CD14-positive monocyte (primary cell): ENCODE results near the gene IMMP2L. TPM values are rescaled to one million over a fixed set of nuclear protein-coding genes. Genes with fewer than 3 reads are reported as not detected.

Experiments used
- DNase-seq, 3 donors: peaks; one replicate each; pipeline ENCODE4 v3.0.0-alpha.2; 2011 to 2022
- H2AFZ ChIP-seq: 2 replicates; pipeline ENCODE4 v1.6.0; 2012; ENCODE audit warnings: mild to moderate bottlenecking, low read depth, low read length, inconsistent platforms; ENCODE audit not compliant: insufficient read depth, poor library complexity, severe bottlenecking
- H3K27ac ChIP-seq, 2 donors: 1 replicate in 1 of 2; 2 replicates in 1 of 2; pipeline ENCODE4 v1.5.1; 2012 to 2013; ENCODE audit warnings: low read length in 2 of 2, control low read depth in 1 of 2, inconsistent platforms in 1 of 2, low read depth in 1 of 2, mild to moderate bottlenecking in 1 of 2
- H3K27me3 ChIP-seq, 2 donors: one replicate each; pipeline versions ENCODE4 v1.6.0 to v1.6.1; 2011 to 2013; ENCODE audit warnings: low read length in 2 of 2; ENCODE audit not compliant: control insufficient read depth in 2 of 2, insufficient read depth in 2 of 2
- H3K36me3 ChIP-seq, 2 donors: replicated peaks in 1 of 2; 1 replicate in 1 of 2; 2 replicates in 1 of 2; pipeline versions ENCODE4 v1.5.1 to v1.6.1; 2012 to 2013; ENCODE audit warnings: low read length in 2 of 2, control low read depth in 1 of 2, inconsistent platforms in 1 of 2, mild to moderate bottlenecking in 1 of 2; ENCODE audit not compliant: insufficient read depth in 2 of 2, control insufficient read depth in 1 of 2
- H3K4me1 ChIP-seq, 2 donors: 1 replicate in 1 of 2; 2 replicates in 1 of 2; pipeline versions ENCODE4 v1.5.1 to v1.6.1; 2012 to 2013; ENCODE audit warnings: low read length in 2 of 2, control low read depth in 1 of 2, inconsistent platforms in 1 of 2, mild to moderate bottlenecking in 1 of 2, moderate library complexity in 1 of 2; ENCODE audit not compliant: insufficient read depth in 2 of 2, control insufficient read depth in 1 of 2
- H3K4me2 ChIP-seq: replicated peaks from 2 replicates; pipeline ENCODE3; 2012; ENCODE audit warnings: low read length, moderate library complexity, mild to moderate bottlenecking; ENCODE audit not compliant: poor library complexity, severe bottlenecking; ENCODE audit errors: extremely low read depth
- H3K4me3 ChIP-seq, 3 experiments: fragments of 200-600 bp in 1 of 3; sonication (generic) in 1 of 3; replicated peaks in 1 of 3; 1 replicate in 2 of 3; 2 replicates in 1 of 3; pipeline ENCODE4 v1.5.1; 2011 to 2013; ENCODE audit warnings: low read length in 3 of 3, mild to moderate bottlenecking in 3 of 3, control low read depth in 2 of 3, low read depth in 2 of 3, inconsistent platforms in 1 of 3, moderate library complexity in 1 of 3
- H3K79me2 ChIP-seq: 2 replicates; pipeline ENCODE4 v1.6.0; 2012; ENCODE audit warnings: mild to moderate bottlenecking, control low read depth, inconsistent platforms, low read length, moderate library complexity; ENCODE audit not compliant: insufficient read depth
- H3K9ac ChIP-seq: 2 replicates; pipeline ENCODE4 v1.6.0; 2017; ENCODE audit warnings: low read length, mild to moderate bottlenecking; ENCODE audit not compliant: insufficient read depth, poor library complexity, severe bottlenecking
- H3K9me3 ChIP-seq, 2 donors: replicated peaks in 1 of 2; 1 replicate in 1 of 2; 2 replicates in 1 of 2; pipeline versions ENCODE4 v1.5.1 to v1.6.1; 2012 to 2013; ENCODE audit warnings: low read length in 2 of 2, control low read depth in 1 of 2; ENCODE audit not compliant: control insufficient read depth in 1 of 2, insufficient read depth in 1 of 2
- H4K20me1 ChIP-seq: 2 replicates; pipeline ENCODE4 v1.6.0; 2012; ENCODE audit warnings: mild to moderate bottlenecking, low read length, control low read depth, moderate library complexity; ENCODE audit not compliant: insufficient read depth
- H3K27ac Mint-ChIP-seq, 7 donors: one replicate each; pipeline ENCODE4 v1.8.0; 2020; ENCODE audit warnings: mild to moderate bottlenecking in 7 of 7, mixed read lengths in 7 of 7, moderate library complexity in 6 of 7, inconsistent platforms in 2 of 7
- H3K27me3 Mint-ChIP-seq, 3 donors: one replicate each; pipeline ENCODE4 v1.8.0; 2021 to 2022; ENCODE audit warnings: low read depth in 3 of 3, mild to moderate bottlenecking in 3 of 3, mixed read lengths in 3 of 3, moderate library complexity in 3 of 3, inconsistent platforms in 1 of 3
- H3K36me3 Mint-ChIP-seq, 2 donors: one replicate each; pipeline ENCODE4 v1.8.0; 2020; ENCODE audit warnings: mixed read lengths in 2 of 2, inconsistent platforms in 1 of 2, mild to moderate bottlenecking in 1 of 2
- H3K4me1 Mint-ChIP-seq: one replicate; pipeline ENCODE4 v1.8.0; 2020; ENCODE audit warnings: mild to moderate bottlenecking, mixed read lengths
- H3K4me3 Mint-ChIP-seq, 2 donors: one replicate each; pipeline ENCODE4 v1.8.0; 2020; ENCODE audit warnings: mild to moderate bottlenecking in 2 of 2, mixed read lengths in 2 of 2, moderate library complexity in 1 of 2
- H3K9me3 Mint-ChIP-seq, 7 donors: one replicate each; pipeline ENCODE4 v1.8.0; 2020 to 2022; ENCODE audit warnings: mixed read lengths in 7 of 7, mild to moderate bottlenecking in 6 of 7, moderate library complexity in 6 of 7, inconsistent platforms in 2 of 7
- WGBS: methylation state at CpG from one replicate; pipeline ENCODE4 v1.1.5; 2013; ENCODE audit warnings: missing lambda C conversion rate; ENCODE audit not compliant: insufficient coverage; 5-methylcytosine and 5-hydroxymethylcytosine counted together
- intact Hi-C, 2 donors: fragments of 100-400 bp; cut with micrococcal nuclease; formaldehyde crosslinking; loops; one replicate each; pipeline versions ENCODE4 v1.15.0 to v1.15.1; 2023
- polyA plus RNA-seq, 3 donors: library from polyadenylated mRNA; depleted of rRNA in 1 of 3; unstranded in 2 of 3; stranded (reverse) in 1 of 3; fragments of 300-500 nt in 2 of 3; fragments of >200 nt in 1 of 3; fragmentation: Illumina TruSeq in 2 of 3; gene quantifications; 1 replicate in 2 of 3; 2 replicates in 1 of 3; pipeline ENCODE4 v1.2.3, GENCODE V29; 2012 to 2021
- TF ChIP-seq, protein P1 (sequence below): fragments of 200-600 bp; IDR thresholded peaks from one replicate; pipeline ENCODE4 v1.8.0; 2022; ENCODE audit warnings: antibody characterized with exemption, mild to moderate bottlenecking

IMMP2L gene
- polyA plus RNA-seq, 3 donors: 1.9 to 6.4 (median 6.2) TPM

- Mint-ChIP-seq H3K27ac (no peak overlapping the region), H3K4me1 (no peaks in the 10 kb centered on the region), H3K27me3 (no peaks in the 10 kb centered on the region), H3K36me3 (no peaks in the 10 kb centered on the region), H3K4me3 (no peak overlapping the region), H3K9me3 (peaks cover 0 to 8% (median 2%) of the 10 kb centered on the region in 7 donors)
- Histone ChIP-seq H3K4me1 (no peaks in the 10 kb centered on the region), H2AFZ (no peak overlapping the region), H3K9ac (no peak overlapping the region), H4K20me1 (no peaks in the 10 kb centered on the region), H3K27ac (no peak overlapping the region), H3K4me2 (no peak overlapping the region), H3K4me3 (no peak overlapping the region), H3K79me2 (no peaks in the 10 kb centered on the region), H3K36me3 (no peaks in the 10 kb centered on the region), H3K27me3 (no peaks in the 10 kb centered on the region), H3K9me3 (no peaks in the 10 kb centered on the region)
- TF ChIP-seq, protein P1, sequence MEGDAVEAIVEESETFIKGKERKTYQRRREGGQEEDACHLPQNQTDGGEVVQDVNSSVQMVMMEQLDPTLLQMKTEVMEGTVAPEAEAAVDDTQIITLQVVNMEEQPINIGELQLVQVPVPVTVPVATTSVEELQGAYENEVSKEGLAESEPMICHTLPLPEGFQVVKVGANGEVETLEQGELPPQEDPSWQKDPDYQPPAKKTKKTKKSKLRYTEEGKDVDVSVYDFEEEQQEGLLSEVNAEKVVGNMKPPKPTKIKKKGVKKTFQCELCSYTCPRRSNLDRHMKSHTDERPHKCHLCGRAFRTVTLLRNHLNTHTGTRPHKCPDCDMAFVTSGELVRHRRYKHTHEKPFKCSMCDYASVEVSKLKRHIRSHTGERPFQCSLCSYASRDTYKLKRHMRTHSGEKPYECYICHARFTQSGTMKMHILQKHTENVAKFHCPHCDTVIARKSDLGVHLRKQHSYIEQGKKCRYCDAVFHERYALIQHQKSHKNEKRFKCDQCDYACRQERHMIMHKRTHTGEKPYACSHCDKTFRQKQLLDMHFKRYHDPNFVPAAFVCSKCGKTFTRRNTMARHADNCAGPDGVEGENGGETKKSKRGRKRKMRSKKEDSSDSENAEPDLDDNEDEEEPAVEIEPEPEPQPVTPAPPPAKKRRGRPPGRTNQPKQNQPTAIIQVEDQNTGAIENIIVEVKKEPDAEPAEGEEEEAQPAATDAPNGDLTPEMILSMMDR: no peak
- no peak for DNase-seq
- intact Hi-C loops: no loop called here
Measured at GRCh38 chr7:111003883-111004282, 558.4 kb downstream of the IMMP2L start.

- Histone ChIP-seq H3K36me3 (no peaks in the 10 kb centered on the region), H3K9ac (no peak overlapping the region), H3K4me2 (no peak overlapping the region), H3K4me1 (no peaks in the 10 kb centered on the region), H3K4me3 (no peak overlapping the region), H3K27ac (no peak overlapping the region), H4K20me1 (no peaks in the 10 kb centered on the region), H3K27me3 (no peaks in the 10 kb centered on the region), H3K79me2 (no peaks in the 10 kb centered on the region), H2AFZ (no peak overlapping the region), H3K9me3 (no peaks in the 10 kb centered on the region)
- no peak overlapping the region for H3K4me3 Mint-ChIP-seq
- intact Hi-C loops: no loop called here
- peaks cover 0 to 4% (median 0%) of the 10 kb centered on the region in 7 donors for H3K9me3 Mint-ChIP-seq
- no peak for DNase-seq
- no peak overlapping the region for H3K27ac Mint-ChIP-seq
- TF ChIP-seq, protein P1: no peak
- no peaks in the 10 kb centered on the region for H3K36me3 Mint-ChIP-seq
- no peaks in the 10 kb centered on the region for H3K4me1 Mint-ChIP-seq
- no peaks in the 10 kb centered on the region for H3K27me3 Mint-ChIP-seq
- 82% methylated on average over 4 of the region's 5 CpGs for WGBS
Measured at GRCh38 chr7:110994028-110994967, 568.0 kb downstream of the IMMP2L start.
